ENCODE measurements around the gene NTRK2.

The NTRK2 gene

GRCh38 chr9:84823421-84824271 is 154.1 kb downstream of the NTRK2 start:
- H3K36me3 ChIP-seq (ENCODE audit: insufficient read depth, low read length) = no peaks in the 10 kb centered on the region
- H3K9ac ChIP-seq (ENCODE audit: low read length) = no peak overlapping the region
- 0 out of 2 replicates have a peak, but pooled peaks cover 3% of the 10 kb centered on the region for H3K27me3 ChIP-seq (ENCODE audit: insufficient read depth, low read length)
- H3F3A ChIP-seq (ENCODE audit: insufficient read depth, low read length) = no peaks in the 10 kb centered on the region
- no peak overlapping the region for H3K27ac ChIP-seq (ENCODE audit: low read depth, low read length, poor library complexity, severe bottlenecking)
- H3K4me3 ChIP-seq (ENCODE audit: low read depth, low read length, poor library complexity, severe bottlenecking) = no peak overlapping the region
- H3K4me1 ChIP-seq (ENCODE audit: insufficient read depth, low read length, severe bottlenecking) = no peaks in the 10 kb centered on the region
- H3K4me2 ChIP-seq (ENCODE audit: low read length) = no peak overlapping the region
- no peaks in the 10 kb centered on the region for H4K20me1 ChIP-seq (ENCODE audit: insufficient read depth, low read length)
- no peak for TF ChIP-seq EZH2 (IDR thresholded peaks at IDR 0.05; ENCODE audit: borderline replicate concordance, low read length)
- TF ChIP-seq, protein P1, sequence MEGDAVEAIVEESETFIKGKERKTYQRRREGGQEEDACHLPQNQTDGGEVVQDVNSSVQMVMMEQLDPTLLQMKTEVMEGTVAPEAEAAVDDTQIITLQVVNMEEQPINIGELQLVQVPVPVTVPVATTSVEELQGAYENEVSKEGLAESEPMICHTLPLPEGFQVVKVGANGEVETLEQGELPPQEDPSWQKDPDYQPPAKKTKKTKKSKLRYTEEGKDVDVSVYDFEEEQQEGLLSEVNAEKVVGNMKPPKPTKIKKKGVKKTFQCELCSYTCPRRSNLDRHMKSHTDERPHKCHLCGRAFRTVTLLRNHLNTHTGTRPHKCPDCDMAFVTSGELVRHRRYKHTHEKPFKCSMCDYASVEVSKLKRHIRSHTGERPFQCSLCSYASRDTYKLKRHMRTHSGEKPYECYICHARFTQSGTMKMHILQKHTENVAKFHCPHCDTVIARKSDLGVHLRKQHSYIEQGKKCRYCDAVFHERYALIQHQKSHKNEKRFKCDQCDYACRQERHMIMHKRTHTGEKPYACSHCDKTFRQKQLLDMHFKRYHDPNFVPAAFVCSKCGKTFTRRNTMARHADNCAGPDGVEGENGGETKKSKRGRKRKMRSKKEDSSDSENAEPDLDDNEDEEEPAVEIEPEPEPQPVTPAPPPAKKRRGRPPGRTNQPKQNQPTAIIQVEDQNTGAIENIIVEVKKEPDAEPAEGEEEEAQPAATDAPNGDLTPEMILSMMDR (IDR thresholded peaks at IDR 0.05; ENCODE audit: low read length) = no peak
- no peaks in the 10 kb centered on the region for H3K9me3 ChIP-seq (ENCODE audit: low read length)
- no peak overlapping the region for H2AFZ ChIP-seq (ENCODE audit: low read length)
- H3K9me2 ChIP-seq (ENCODE audit: low read depth, low read length) = no peaks in the 10 kb centered on the region
- H3K79me2 ChIP-seq (ENCODE audit: insufficient read depth, low read length) = no peaks in the 10 kb centered on the region

DNA sequence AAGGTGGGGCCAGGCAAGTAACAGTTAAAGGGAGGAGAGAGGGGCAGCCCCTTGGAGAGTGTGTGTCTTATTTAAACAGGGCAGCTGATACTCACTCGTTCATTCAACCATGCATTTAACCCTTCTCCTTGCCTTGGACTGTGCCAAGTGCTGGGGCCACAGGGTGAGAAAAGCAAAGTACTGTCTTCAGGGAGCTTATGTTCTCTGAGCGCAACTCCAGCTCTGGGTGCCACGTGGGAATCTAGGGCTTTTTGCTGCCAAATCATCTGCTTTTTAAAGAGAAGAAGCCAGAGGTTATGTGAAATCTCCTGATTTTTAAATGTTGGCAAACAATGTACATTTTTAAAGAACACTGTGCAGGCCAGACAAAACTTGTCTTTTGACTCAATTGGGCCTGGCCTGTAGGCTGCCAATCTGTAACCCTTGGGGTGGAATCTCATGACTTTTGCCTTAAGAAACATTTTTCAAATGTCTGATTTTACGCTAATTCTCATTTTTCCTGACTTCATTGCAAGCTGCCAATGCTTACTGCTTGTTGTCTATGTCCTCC is 157.8 kb downstream of the NTRK2 start:
- Histone ChIP-seq H3K9me2 (ENCODE audit: low read depth, low read length) (no peaks in the 10 kb centered on the region), H3K4me1 (ENCODE audit: insufficient read depth, low read length, severe bottlenecking) (no peaks in the 10 kb centered on the region), H3K36me3 (ENCODE audit: insufficient read depth, low read length) (no peaks in the 10 kb centered on the region), H3K4me2 (ENCODE audit: low read length) (no peak overlapping the region), H3K4me3 (ENCODE audit: low read depth, low read length, poor library complexity, severe bottlenecking) (no peak overlapping the region), H3K9me3 (ENCODE audit: low read length) (no peaks in the 10 kb centered on the region), H3K79me2 (ENCODE audit: insufficient read depth, low read length) (no peaks in the 10 kb centered on the region), H3K27me3 (ENCODE audit: insufficient read depth, low read length) (0 out of 2 replicates have a peak, but pooled peaks cover 3% of the 10 kb centered on the region), H2AFZ (ENCODE audit: low read length) (no peak overlapping the region), H3F3A (ENCODE audit: insufficient read depth, low read length) (no peaks in the 10 kb centered on the region), H3K27ac (ENCODE audit: low read depth, low read length, poor library complexity, severe bottlenecking) (no peak overlapping the region), H4K20me1 (ENCODE audit: insufficient read depth, low read length) (no peaks in the 10 kb centered on the region), H3K9ac (ENCODE audit: low read length) (no peak overlapping the region)
- TF ChIP-seq, protein P1 (IDR thresholded peaks at IDR 0.05; ENCODE audit: low read length) = no peak
- TF ChIP-seq EZH2 (IDR thresholded peaks at IDR 0.05; ENCODE audit: borderline replicate concordance, low read length) = no peak

GRCh38 chr9:84828046-84828445 is 158.5 kb downstream of the NTRK2 start:
- Histone ChIP-seq H3K4me2 (ENCODE audit: low read length) (no peak overlapping the region), H2AFZ (ENCODE audit: low read length) (no peak overlapping the region), H4K20me1 (ENCODE audit: insufficient read depth, low read length) (no peaks in the 10 kb centered on the region), H3K9me2 (ENCODE audit: low read depth, low read length) (no peaks in the 10 kb centered on the region), H3K36me3 (ENCODE audit: insufficient read depth, low read length) (no peaks in the 10 kb centered on the region), H3K4me1 (ENCODE audit: insufficient read depth, low read length, severe bottlenecking) (no peaks in the 10 kb centered on the region), H3F3A (ENCODE audit: insufficient read depth, low read length) (no peaks in the 10 kb centered on the region), H3K9me3 (ENCODE audit: low read length) (no peaks in the 10 kb centered on the region), H3K79me2 (ENCODE audit: insufficient read depth, low read length) (no peaks in the 10 kb centered on the region), H3K4me3 (ENCODE audit: low read depth, low read length, poor library complexity, severe bottlenecking) (no peak overlapping the region), H3K27me3 (ENCODE audit: insufficient read depth, low read length) (0 out of 2 replicates have a peak, but pooled peaks cover 3% of the 10 kb centered on the region), H3K27ac (ENCODE audit: low read depth, low read length, poor library complexity, severe bottlenecking) (no peak overlapping the region), H3K9ac (ENCODE audit: low read length) (no peak overlapping the region)
- no peak for TF ChIP-seq EZH2 (IDR thresholded peaks at IDR 0.05; ENCODE audit: borderline replicate concordance, low read length)
- TF ChIP-seq, protein P1 (IDR thresholded peaks at IDR 0.05; ENCODE audit: low read length) = no peak
